ENCODE data around the gene TP53TG5. TPM values are rescaled to one million over a fixed set of nuclear protein-coding genes. Genes with fewer than 3 reads are reported as not detected.

The TP53TG5 gene
- total and polyA plus RNA-seq, 2 of the 8 experiments (the other 6 are each of a cell fraction or from before 2014, with no cell fraction given): not detected

DNA sequence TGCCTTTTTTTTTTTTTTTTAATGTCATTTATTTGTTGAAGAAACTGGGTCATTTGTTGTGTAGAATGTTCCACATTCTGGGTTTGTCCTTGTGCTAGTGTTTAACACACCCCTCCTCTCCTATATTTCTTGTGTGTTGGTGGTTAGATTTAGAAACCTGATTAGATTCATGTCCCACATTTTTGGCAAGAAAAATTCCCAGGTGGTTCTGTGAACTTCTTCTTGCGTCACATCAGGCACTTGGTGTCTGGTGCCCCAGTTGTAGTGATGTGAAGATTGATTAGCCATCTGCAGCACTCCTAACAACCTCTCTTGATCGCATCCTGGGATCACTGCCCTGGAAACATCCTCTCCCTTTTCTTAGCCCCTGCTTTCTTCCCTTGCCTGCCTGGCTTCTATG, 45.6 kb upstream of the TP53TG5 start:
- Histone ChIP-seq H4K20me1 (replicated peaks in 1 of 2; ENCODE audit: control insufficient read depth in 1 of 2, insufficient read depth in 2 of 2, low read length in 2 of 2) (peaks cover 2 to 3% of the 10 kb centered on the region in 2 experiments), H4K91ac (replicated peaks; ENCODE audit: insufficient read length, low read length) (no peak overlapping the region), H3K18ac (ENCODE audit: extremely low read depth, low read length) (no peak overlapping the region), H3K27me3 (replicated peaks in 1 of 4; ENCODE audit: control insufficient read depth in 3 of 4, extremely low read depth in 1 of 4, insufficient read depth in 3 of 4, low read length in 3 of 4) (no peaks in the 10 kb centered on the region), H3K4ac (replicated peaks; ENCODE audit: insufficient read length, low read depth, low read length) (no peak overlapping the region), H2BK12ac (ENCODE audit: low read depth, low read length) (no peak overlapping the region), H3K23me2 (ENCODE audit: low read depth, low read length) (no peaks in the 10 kb centered on the region; the same call in 1 of the 2 replicates), H2BK120ac (replicated peaks; ENCODE audit: low read depth, low read length) (no peak overlapping the region), H3K23ac (ENCODE audit: insufficient read length) (no peak overlapping the region), H3K4me2 (ENCODE audit: insufficient read depth in 1 of 2, low read depth in 2 of 2, low read length in 2 of 2) (no peak overlapping the region), H3K27ac (ENCODE audit: low read depth, low read length) (no peak overlapping the region), H3K79me2 (ENCODE audit: control insufficient read depth in 1 of 2, insufficient read depth in 2 of 2, low read length in 2 of 2) (no peaks in the 10 kb centered on the region), H2BK20ac (ENCODE audit: low read length) (no peak overlapping the region), H2BK15ac (ENCODE audit: low read length) (no peak overlapping the region), H3K4me1 (replicated peaks in 1 of 4; ENCODE audit: control insufficient read depth in 3 of 4, insufficient read depth in 4 of 4, low read length in 3 of 4) (no peaks in the 10 kb centered on the region), H2AK5ac (ENCODE audit: low read depth, low read length) (no peak overlapping the region), H2BK5ac (ENCODE audit: low read depth, low read length) (no peak overlapping the region), H4K8ac (ENCODE audit: extremely low read depth, insufficient read depth, low read length) (no peak overlapping the region), H4K5ac (ENCODE audit: insufficient read length, low read depth, low read length) (no peak overlapping the region), H3K36me3 (ENCODE audit: control insufficient read depth in 2 of 4, insufficient read depth in 4 of 4, low read length in 3 of 4) (peaks cover 16 to 48% (median 31%) of the 10 kb centered on the region in 4 experiments), H3K79me1 (ENCODE audit: low read depth, low read length) (no peaks in the 10 kb centered on the region), H3K4me3 (ENCODE audit: extremely low read depth in 1 of 4, insufficient read depth in 2 of 4, low read depth in 3 of 4, low read length in 4 of 4) (no peak overlapping the region), H3K9ac (replicated peaks in 1 of 4; ENCODE audit: extremely low read depth in 1 of 4, low read depth in 3 of 4, low read length in 3 of 4) (no peak overlapping the region), H3K56ac (replicated peaks; ENCODE audit: insufficient read length, low read depth, low read length) (no peak overlapping the region), H3K9me3 (ENCODE audit: insufficient read depth in 2 of 2, low read depth in 1 of 2, low read length in 1 of 2) (no peaks in the 10 kb centered on the region), H3K14ac (ENCODE audit: insufficient read length) (no peak overlapping the region), H2AFZ (ENCODE audit: low read length) (no peak overlapping the region)
- 89% methylated on average over 2 of the region's 2 CpGs; no CpG with 5 or more reads in 1 of the 2 experiments for WGBS, 2 experiments (ENCODE audit: extremely low coverage in 1 of 2, insufficient coverage in 1 of 2, insufficient read length in 1 of 2, insufficient replicate concordance in 2 of 2, low coverage in 1 of 2, low lambda C conversion rate in 2 of 2, missing lambda C conversion rate in 1 of 2)
- FAIRE-seq (no peak), DNase-seq (ENCODE audit: low read depth in 1 of 2, low spot score in 2 of 2) (no peak)
- CTCF ChIA-PET (ENCODE audit: partially characterized antibody): no interaction called here
- POLR2A ChIA-PET (ENCODE audit: partially characterized antibody): no interaction called here
- no peak for TF ChIP-seq SRF (IDR thresholded peaks at IDR 0.05; ENCODE audit: low read depth, low read length)

All from H1 (cell line).